Measurements from ENCODE around the gene TAF4B.

TAF4B gene

GRCh38 chr18:26386002-26386401 is 159.8 kb downstream of the TAF4B start:
- no peak for DNase-seq

DNA sequence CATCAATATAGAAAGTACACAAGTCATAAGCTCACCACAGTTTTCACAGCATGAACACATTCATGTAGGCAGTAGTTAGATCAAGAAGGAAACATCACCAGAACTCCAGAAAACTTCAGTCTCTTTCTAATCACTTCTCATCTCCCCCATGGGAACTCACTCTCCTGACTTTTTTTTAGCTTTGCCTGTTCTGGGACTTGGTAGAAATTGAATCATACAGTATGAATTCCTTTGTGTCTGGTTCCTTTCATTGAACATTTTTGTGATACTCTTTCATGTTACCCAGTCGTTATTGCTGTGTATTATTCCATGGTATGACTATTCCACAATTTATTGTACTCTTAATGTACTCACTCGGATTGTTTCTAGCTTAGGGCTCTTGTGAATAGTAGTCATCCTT is 160.2 kb downstream of the TAF4B start:
- no peak for DNase-seq

DNA sequence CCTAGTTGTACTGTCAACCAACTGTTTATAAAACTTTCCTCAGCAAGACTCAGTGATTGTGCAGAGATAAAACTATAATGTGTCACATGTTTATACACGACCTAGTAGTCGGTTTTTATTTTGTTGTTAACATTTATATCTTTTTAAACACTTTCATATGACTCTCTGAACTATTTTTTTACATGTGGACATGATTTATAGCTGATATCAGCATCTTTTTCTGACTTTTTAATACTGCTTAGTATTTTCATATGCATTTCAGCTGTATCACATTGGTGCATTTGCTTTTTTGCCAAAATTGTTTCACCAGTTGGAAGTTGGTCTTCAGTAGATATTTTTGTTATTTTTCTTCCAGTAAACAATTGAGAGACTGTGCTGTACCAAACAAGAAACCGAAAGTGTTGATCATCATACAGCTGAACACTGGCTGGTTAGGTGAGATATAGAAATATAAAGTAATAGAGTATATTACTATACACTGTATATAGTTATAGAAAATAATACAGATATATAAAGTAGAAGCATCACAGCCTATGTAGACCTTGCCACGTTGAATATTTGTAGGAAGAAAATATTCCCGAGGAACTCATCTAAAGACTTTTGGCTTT is 167.9 kb downstream of the TAF4B start:
- no peak for DNase-seq

- DNase-seq = no peak
Measured at GRCh38 chr18:26397019-26397418, 170.8 kb downstream of the TAF4B start.

GRCh38 chr18:26403491-26403890 is 177.2 kb downstream of the TAF4B start:
- no peak for DNase-seq

DNA sequence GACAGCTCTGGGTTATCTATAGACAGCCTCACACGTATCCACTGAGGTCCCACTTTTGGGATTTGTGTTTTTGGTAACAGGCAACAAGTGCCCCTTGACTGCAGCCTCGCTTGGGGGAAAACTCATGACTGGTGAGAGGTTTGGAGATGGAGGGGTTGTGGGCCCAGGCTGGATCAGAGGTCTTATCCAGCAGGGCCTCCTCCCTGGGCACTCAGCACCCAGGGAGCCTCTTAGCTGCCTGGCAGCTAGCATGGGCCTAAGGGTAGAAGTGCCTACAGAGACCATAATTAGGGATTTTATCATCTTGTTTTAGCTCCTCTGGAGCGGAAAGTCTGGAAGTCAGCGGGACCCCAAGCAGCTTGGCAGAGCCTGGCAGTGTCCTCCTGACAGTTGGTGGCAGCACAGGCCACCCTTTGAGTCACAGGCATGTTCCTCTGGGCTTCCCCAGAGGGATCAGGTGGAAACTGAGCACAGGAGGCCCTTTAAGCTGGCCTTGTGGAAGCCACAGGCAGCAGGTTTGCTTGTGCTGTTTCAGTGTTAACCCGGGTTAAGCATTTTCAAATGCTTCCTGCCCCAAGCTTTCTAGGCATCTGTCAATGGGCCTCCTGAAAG is 179.1 kb downstream of the TAF4B start:
- peak in 1 of 2 experiments; percentile 23 for DNase-seq

DNA sequence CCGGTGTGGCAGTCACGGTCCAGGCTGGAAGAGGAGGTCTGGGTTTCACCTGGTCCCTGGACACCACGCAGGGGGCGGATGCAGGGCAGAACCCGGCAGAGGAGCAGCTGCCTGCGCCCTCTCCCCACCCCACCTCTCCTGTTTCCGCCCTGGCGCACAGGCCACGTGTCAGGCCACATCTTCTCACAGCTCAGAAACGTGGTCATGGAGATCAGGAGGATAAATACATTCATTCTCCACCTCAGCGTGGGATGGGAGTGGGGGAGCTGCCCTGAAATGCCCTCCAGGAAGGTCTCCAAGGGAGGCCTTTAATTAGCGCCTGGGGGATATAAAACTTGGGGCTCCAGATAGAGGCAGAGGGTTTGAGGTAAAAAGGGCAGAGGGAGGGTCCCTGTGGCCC is 180.1 kb downstream of the TAF4B start:
- no peak for DNase-seq

DNA sequence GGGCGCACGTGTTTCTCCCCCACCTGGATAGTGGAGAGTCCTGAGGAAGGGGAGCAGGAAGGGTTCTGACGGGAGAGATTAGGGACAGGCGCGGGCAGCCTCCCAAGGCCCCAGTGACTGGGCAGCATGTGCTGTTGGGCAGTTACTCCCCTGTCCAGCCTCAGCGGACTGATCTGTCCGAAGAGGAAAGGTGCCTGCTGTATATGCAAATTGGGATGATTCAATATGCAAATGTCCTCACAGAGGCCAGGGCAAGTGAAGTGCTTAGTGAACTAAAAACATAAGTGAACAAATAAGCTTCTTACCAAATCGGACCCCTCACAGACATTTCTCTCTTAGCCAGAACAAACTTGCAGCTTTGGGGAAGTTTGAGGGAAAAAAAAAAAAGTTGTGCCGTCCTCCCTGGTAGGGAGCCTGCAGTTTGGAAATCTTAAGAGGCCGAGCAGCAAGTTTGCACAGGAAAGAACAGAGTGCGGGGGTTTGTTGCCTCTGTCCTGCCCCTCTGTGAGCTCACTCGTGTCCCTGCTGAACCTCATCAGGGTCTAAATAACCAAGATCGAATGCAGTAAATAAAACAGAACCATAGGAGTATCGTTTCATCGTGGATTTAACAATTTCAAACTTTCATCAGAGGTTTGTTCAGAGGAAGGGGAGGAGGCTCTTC is 180.7 kb downstream of the TAF4B start:
- DNase-seq = no peak

DNA sequence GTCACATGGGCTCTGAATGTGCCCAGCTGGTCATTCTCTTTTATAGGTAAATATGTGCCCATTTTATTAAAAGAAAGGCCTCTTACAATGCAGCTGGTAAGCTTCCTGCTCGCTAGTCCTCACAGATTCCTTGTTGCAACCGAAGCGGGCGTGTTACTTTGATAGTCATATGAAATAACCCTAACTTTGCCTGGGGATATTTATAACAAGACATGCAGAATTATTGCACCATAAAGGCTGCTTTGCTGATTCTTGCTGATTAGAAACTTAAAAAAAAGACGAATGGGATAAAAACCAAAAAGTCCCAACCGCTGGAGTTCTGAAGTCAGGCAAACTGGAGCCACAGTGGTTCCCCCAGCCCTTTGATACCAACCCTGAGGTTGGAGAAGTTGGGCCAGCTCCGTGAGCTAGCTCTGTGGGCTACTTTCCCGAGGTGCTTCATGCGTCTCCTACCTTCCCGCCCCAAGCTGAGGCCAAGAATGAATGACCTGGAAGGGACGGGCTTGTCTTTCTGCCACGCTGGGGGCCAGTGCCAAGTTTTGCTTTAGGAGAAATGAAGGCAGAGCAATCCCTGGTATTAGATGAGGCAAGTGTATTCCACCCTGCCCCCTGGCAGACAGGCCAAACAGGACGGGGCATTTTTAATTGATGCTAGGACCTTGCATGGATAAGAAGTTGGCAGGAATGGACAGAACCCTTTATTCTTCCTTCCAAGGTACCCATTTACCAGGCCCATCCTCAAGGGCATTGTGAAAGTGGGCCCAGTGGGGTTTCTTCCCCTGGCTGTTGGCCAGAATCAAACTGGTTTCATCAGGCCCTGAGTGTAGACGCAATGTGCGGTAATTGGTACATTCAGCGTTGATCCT is 181.7 kb downstream of the TAF4B start:
- no peak for DNase-seq

DNA sequence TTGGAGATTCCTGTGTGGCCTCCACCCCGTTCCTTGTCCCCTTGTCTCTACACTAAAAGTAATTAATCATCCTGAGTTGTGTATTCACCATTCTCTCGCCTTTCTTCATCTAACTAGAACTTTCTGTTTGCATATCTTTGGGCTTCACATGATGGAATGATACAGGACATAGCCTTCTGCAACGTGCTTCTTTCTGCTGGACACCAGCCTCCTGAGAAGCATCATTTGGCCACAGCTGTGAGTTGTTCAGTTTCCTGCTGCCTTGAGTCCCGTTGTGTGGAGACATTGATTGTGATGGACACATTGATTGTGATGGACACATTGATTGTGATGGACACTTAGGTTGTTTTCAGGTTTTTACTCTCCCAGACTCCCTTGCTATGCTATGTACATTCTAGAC is 182.8 kb downstream of the TAF4B start:
- no peak for DNase-seq

GRCh38 chr18:26414901-26415440 is 188.7 kb downstream of the TAF4B start:
- DNase-seq = no peak

- DNase-seq = no peak
Measured at GRCh38 chr18:26415631-26416030, 189.4 kb downstream of the TAF4B start.

GRCh38 chr18:26416652-26417150 is 190.5 kb downstream of the TAF4B start:
- no peak for DNase-seq

DNA sequence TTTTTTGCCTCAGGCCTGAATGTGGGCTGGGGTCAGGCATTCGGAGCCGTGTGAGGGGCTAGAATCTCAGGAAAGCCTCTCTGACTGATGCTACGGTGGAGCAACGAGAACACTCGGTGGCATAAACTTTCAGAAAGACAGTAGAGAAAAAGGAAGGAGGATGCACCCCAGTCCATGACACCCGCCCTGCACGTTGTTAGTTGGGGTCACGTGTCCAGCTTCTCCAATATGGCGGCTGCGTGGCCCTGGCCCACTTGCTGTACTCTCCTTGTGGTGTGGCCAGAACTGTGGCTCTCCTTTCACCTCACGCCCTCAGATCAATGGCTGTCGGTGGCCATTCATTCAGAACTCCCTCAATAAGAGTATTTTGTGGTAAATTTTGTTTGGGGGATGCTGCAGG is 190.9 kb downstream of the TAF4B start:
- no peak for DNase-seq

DNA sequence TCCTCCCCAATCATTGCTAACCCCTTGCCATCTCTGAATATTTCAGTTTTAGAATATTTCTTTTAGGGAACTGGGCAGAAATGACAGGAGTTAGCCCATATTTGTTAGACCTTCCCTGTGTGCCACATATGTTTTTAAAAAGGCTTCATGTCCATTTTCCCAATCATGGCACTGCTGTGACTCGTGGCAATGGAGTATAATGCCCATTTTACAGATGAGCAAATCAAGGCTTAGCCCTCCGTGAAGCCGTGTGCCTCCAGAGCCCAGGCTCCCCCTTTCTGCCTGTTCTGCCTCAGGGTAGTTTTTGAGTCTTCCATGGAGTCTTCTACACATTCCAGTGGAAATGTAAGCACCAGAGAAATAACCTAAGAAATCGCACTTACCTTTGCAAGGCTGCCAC is 192.0 kb downstream of the TAF4B start:
- no peak for DNase-seq

DNA sequence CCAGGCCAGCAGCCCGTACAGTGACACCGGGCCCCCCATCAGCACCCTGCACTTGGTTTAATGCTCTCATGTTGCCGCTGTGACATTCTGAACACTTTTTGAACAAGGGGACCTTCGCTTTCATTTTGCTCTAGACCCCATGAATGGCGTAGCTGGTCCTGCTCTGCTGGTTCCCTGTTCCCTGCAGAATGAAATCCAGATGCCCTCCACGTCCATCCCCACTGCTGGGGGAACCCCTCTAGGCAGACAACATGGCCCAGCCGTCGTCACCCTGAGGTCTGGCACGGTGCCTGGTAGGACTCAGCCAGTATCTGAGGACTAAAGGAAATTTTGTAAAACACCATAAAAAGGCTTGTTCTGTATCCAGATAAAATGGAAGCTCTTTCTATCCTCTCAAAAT is 193.5 kb downstream of the TAF4B start:
- no peak for DNase-seq

GRCh38 chr18:26421503-26421902 is 195.3 kb downstream of the TAF4B start:
- no peak for DNase-seq

DNA sequence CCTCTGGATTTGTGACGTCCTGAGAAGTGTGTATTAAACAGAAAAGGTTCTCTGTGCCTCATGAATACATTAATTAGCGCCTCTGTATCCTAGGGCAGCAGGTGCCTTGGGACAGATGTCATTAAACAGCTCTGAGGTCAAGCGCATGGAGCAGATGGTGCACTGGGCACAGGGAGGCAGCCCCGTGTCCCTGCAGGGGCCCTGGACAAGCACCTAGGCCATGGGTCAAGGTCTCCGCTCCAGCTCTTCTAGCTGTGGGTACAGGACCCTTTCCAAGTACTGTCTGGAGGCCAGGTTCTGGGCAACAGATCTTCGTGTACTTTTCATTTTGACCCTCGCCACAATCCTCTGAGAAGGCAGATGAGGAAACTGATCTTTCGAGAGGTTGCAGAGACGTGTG is 195.7 kb downstream of the TAF4B start:
- DNase-seq = no peak

DNA sequence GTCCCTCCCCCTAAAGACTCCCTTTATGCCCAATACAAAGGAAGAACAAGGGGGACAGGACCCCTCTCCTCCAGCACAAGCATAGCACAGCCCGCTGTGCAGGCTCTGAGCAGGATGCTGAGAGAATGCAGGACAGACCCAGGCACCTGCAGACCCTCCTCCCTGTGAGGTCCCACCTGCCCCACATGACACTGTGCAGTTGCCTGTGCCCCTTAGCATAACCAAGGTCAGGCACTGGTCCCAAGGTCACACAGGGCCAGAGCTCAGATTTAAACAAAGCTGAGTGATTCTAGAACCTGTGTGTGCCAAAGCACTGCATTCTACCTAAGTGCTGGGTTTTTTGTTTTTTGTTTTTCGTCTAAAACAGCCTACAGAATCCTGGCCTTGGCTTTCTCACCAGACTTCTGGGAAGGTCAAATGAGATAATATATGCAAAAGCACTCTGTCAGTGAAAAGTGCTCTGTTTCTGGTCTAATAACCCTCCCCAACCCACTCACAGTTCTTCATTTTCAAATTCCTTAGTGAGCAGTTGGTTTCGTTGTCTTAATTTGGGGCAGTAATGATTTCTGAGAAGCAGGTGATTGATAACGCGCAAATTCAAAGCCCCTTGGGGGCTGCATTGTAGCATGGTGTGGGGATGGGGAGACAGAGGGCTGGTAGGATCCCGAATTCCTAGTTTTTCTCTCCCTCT is 196.4 kb downstream of the TAF4B start:
- DNase-seq = no peak

- DNase-seq = no peak
Measured at GRCh38 chr18:26424428-26425147, 198.3 kb downstream of the TAF4B start.

DNA sequence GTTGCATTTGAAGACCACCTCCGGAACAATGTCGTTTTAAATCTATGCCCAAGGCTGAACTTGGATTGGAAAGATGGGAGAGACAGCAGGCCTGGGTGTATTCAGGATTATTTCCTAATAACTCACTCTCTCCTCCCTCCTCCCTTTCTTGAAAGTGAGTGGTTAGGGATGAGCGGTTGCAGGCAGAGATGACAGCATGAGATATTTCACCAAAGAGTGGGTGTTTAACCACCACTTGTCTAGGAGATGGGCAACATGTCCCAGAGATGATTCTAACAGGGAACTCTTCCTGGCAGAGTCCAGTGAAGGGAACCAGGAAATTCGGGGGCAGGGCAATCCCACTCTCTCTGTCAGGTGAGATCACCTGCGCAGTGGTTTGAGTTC is 198.9 kb downstream of the TAF4B start:
- no peak for DNase-seq

All from activated T-cell treated with anti-CD3 and anti-CD28 coated beads, Interleukin-2, amount 50 U/mL, for 48 hours (primary cell).